ENCODE measurements around the gene ACSS2.
"Not testable (repeated sequence)": the region's sequence is repeated elsewhere in the genome, so short reads cannot be mapped to it uniquely, and the experiment has no call there.

Gene ACSS2

DNA sequence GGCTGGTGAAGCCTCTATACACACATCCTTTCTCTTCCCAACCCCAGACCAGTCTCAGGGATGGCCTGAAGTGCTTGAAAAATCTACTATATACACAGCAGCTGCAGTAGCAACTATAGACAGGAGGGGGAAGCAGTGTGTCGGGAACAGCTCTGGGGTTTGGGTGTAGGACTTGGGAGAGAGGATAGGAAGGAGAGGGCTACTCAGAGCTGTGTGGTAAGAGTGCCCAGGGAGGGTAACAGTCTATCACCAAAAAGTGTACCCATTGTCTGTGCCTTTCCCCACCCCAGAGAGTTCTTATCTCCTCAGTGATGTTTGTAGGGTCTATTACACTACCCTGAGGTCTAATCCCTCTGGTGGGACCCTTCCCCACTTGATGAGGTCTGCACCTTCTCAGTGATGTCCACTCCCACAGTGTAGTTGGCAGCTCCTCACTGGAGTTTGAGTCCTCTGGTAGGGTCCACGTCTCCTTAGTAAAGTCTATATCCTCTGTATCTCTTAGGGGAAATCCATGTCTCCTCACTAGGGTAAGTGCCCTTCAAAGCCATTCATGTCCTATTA is 2.2 kb upstream of the ACSS2 start:
- DNase-seq: peak; percentile 43

DNA sequence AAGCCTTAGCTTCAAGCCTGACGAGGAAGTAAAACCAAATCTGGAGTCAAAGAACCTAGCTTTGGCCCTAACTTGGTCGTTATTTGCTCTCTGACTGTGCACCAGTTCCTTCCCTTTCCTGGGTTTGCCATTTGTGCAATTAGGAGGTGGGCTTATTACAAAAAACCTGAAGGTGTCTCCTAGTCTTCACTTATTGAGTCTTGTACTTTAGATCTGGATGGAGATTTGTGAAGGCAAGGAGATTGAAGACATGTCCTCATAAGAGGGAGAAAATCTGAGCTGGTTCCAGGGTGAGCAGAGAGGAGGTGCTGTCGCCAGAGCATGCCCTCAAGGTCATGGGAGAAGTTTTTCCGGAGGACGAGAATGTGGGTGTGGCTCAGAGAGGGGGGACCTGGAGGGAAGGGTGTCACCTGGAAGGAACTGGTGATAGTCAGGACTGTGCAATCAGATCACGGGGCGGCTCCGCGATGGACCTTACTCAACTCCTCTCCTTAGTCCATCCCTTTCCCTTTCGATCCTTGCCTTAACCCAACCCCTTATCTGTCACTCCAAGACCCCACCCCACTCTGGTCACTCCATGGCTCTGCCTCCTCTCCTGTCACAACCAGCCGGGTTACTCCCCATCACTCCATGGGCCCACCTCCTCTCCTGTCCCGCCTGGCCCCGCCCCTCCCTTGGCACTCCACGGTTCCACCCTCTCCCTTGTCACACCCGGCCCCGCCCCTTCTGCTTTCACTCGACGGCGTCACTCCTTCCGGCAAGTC is 588 bp upstream of the ACSS2 start:
- DNase-seq: no peak

DNA sequence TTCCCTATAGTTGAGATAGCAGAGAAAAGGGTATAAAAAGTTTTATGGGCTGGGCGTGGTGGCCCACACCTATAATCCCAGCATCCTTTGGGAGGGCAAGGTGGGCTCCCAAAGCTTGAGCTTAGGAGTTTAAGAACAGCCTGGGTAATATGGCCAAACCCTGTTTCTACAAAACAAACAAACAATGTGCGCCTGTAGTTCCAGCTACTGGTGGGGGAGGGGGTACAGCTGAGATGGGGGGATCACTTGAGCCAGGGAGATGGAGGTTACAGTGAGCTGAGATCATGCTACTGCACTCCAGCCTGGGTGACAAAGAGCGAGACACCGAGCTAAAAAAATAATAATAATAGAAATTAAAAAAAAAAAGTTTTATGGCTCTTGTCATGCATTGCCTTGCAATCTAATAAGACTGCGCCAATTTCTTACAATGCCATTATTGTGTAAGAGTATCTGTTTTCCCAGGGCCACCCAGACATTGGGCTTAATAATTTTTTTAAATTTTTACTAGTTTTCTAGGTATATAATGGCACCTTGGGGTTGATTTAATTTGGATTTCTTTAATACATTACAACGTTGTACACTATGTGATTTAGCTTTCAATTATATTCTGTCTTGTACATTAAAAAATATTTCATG is 3.9 kb downstream of the ACSS2 start:
- no peak for DNase-seq

DNA sequence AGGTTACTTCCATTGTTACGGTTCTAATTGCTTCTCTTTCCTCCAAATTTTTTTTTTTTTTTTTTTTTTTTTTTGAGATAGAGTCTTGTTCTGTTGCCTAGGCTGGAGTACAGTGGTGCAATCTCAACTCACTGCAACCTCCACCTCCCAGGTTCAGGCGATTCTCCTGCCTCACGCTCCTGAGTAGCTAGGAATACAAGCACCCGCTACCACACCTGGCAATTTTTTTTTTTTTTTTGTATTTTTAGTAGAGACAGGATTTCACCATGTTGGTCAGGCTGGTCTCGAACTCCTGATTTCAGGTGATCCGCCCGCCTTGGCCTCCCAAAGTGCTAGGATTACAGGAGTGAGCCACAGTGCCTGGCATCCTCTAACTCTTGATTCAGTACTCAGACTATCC is 4.6 kb downstream of the ACSS2 start:
- DNase-seq: not testable (repeated sequence)

DNA sequence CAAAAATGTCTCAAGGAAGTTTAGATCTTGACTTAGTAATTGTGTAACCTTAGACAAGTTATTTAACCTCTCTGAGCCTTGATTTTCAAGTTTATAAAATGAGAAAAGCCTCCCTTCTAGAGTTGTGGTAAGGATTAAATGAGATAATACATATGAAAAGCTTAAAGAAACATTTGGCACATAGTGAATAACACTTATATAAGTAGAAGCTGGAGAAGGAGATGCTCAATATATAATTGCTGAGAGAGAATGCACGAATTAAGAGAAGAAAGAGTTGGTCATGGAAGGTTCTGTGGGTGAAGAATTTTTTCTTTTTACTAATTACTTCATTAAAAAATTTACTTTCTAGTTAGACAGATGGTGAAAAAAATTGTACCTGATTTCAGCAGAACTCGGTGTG is 5.3 kb downstream of the ACSS2 start:
- no peak for DNase-seq

DNA sequence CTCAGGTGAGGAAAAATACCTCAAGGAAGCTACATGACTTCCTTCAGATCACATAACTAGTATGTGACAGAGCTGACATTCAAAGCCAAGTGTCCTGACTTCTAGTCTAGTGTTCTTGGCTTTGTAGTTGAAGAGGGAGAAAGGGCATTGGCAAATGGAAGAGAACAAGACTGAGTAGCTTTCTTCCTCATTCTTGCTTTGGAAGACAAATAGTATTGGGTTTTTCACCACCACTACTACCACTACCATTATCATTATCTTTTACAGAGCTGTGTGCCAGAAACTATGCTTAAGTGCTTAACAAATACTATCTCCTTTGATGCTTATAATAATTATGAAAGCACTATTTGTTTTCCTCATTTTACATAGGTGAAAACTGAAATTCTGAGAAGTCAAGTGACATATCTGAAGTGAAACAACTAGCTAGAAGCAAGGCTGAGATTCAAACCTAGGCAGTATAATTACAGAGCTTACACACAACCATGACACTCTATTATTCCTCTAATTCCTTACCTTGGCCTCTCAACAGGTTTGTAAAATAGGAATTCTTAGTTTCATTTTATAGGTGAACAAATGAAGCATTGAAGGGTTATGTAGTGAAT is 6.8 kb downstream of the ACSS2 start:
- no peak for DNase-seq

DNA sequence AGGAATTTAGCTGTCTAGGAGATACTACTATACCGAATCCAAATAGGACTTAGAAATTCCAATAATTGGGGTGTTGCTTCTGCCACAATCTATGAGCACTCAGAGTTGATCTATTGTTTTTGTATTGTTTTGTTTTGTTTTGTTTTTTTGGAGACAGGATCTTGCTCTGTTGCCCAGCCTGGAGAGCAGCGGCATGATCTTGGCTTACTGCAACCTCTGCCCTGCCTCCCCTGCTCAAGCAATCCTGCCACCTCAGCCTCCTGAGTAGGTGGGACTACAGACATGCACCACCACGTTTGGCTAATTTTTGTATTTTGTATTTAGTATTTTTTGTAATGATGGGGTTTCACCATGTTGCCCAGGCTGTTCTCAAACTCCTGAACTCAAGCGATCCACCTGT is 7.4 kb downstream of the ACSS2 start:
- no peak for DNase-seq

DNA sequence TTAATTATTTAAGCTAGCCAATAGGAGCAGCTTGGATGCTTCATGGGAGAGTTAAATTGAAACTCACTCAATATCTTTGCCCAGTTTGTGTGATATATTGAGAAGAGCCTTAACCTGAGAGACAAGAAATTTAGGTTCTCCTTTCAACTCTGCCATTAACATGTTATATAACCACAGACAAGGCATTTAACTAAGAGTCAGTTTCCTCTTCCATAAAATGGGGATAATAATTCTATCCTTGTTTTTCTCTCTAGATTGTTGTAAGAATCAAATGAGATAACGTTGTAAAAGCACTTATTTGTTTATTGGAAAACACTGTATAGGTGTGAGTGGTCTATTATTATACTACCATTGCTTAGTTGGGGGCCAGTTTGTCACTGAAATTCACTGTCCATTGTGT is 7.8 kb downstream of the ACSS2 start:
- no peak for DNase-seq

DNA sequence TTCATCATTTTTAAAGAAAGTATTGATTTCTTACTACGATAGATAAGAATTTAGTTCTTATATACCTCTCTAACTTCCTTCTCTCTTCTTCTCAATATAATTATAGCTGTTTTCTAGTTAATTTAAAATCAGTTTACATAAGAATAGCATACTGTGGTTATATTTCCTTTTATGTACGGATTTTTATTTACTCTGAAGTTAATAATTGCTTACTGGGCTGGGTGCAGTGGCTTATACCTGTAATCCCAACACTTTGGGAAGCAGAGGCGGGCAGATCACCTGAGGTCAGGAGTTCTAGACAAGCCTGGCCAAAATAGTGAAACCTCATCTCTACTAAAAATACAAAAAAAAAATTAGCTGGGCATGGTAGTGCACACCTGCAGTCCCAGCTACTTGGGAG is 9.7 kb downstream of the ACSS2 start:
- DNase-seq: no peak

DNA sequence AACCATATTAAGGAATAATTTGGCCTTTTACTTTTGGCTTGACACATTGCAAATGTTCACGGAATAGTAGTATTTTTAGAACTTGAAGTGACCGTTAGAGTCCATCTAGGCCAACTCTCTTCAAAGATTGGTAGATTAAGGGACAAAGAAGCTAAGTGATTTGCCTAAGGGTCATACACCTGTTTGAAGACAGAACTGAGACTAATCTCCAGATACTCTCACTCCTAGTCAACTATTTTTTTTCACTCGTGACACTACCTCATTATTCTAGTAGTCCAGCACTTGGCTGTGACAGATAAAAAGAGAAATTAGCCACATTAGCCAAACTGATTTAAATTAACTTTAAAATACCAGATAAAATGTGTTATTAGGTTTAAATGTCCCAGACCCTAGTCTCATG is 10.6 kb downstream of the ACSS2 start:
- DNase-seq: no peak

DNA sequence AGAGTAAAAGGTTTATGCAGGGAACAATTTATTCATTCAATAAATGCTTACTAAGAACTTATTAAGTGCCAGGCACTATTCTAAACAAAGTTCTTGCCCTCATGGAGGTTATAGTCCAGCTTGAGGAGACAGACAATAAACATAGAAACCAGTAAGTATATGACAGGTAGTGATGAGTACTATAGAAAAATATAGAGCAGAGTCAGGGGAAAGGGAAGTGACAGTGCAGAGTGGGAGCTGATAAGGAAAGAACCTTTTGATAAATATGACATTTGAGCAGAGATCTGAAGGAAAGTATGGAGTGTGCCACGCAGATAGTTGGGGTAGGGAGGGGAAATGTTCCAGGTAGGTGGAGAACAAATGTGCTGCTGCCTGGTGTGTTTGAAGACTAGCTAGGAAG is 12.1 kb downstream of the ACSS2 start:
- no peak for DNase-seq

DNA sequence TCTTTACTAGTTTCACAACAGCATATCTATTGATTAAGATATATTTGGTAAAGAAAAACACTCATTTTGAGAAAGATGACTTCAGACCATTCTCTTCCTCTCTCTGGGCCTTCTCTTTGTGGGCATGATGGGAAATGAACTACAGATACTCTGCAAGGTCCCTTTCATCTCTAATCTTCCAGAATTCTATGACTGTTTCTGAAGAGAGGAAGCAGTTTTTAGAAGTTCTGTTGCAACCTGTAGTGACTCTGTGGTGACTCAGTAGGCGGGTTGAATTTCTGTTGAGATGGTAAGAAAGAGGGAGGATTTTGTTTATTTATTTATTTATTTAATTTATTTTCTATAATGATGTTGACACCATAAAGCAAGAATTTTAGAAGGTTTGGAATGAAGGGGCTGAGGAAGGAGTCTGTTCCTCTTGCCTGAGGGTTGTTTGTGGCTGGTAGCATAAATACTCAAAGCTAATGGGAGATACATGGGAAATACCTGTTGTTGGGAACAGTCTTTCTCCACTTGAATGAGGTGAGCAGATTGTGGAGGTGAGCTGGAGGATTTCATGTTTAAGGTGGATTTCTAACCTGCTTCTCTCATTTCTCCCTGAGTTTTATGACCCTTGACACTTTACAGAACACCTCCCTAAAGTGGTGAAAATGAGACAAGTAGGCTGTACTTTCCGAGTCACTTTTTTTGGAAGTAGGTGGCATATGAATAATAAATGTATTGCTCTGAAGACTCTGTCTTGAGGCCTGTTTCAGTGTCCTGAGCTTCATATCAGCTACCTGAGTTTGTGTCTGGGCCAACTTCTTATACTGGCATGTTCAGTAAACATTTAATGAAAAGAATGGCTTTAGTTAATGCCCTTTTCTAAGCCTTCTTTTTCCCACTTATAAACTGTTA is 15.0 kb downstream of the ACSS2 start:
- no peak for DNase-seq

DNA sequence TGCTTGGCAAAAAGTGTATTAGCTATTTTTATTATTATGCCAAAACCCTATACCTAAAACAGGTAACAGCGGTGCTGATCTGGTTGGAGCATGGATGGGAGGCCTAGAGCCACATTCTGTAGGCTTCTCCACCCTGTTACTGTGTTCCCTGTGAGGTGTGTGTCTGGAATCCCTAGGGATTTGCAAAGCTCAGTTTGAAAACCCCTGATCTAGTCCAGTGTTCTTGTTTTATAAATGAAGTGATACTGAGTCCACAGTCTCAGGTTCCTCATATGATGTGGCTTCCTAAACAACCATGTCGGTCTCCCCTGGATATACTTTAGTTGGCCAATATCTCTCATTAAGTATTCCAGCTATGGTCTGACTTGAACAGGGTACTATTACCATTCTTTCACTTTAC is 16.3 kb downstream of the ACSS2 start:
- DNase-seq: no peak

DNA sequence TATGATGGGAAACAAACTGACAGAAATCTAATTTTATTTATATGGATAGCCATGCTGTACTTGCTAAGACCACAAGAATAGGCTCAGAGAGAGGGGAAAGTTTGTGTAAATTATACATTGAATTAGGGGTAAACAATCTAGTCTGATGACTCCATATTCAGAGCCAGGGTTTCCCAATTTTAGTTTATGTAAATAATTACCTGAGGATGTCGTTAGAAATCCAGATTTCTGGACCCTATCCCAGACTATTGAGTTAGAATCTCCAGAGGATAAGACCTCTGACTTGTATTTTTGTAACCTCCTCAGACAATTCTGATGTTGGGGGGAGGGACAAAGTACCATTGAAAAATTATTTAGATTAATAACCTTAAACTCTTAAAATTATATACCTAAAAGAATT is 18.3 kb downstream of the ACSS2 start:
- DNase-seq: no peak

DNA sequence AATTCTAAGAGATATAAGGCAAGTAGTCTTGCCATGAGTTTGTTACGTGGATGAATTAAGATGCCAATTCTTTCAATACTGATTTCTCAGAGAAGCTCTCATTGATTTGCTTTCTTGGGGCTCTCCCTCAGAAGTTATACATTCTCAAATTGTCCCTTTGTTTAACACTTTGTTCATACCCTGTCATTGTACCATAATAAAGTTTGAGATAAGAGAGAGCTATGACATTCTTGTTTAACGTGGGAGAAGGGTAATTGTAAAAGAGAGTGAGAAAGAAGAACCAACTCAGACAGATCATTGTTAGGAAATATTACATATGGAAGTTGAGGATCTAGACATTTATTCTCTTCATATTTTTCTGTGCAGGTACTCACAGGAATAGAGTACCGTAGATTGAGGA is 19.1 kb downstream of the ACSS2 start:
- DNase-seq: no peak

DNA sequence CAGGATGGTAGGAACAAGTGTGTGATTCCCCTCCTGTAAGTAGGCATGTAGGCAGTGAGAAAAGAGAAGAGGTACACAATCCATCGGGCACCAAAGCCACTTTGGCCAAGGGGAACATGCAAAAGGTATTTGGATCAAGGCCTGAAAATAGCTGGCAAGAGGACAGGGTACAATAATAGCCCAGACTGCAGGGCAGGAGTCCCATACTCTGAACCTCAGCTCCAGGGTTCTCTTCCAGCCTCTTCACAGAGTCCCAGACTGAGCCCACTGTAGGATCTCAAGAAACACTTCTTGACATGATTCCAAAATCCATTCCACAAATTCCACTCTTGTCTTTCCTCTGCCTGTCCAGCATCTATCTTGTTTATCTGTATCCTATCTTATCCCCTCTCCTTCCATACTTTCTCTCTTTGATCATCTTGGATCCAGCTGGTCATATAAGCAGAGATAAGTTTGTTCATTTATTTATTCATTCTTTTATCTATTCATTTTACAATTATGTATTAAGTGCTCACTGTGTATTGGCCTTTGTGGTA is 19.7 kb downstream of the ACSS2 start:
- no peak for DNase-seq

DNA sequence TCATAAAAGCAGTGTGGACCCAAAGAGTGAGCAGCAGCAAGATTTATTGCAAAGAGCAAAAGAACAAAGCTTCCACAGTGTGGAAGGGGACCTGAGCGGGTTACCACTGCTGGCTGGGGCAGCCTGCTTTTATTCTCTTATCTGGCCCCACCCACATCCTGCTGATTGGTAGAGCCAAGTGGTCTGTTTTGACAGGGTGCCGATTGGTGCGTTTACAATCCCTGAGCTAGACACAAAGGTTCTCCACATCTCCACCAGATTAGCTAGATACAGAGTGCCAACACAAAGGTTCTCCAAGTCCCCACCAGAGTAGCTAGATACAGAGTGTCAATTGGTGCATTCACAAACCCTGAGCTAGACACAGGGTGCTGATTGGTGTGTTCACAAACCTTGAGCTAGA is 21.7 kb downstream of the ACSS2 start:
- not testable (repeated sequence) for DNase-seq

DNA sequence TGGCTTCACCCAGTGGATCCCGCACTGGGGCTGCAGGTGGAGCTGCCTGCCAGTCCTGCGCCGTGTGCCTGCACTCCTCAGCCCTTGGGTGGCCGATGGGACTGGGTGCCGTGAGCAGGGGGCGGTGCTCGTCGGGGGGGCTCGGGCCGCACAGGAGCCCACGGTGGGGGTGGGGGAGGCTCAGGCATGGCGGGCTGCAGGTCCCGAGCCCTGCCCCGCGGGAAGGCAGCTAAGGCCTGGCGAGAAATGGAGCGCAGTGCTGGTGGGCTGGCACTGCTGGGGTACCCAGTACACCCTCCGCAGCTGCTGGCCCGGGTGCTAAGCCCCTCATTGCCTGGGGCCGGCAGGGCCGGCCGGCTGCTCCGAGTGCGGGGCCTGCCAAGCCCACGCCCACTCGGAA is 22.3 kb downstream of the ACSS2 start:
- DNase-seq: not testable (repeated sequence)

DNA sequence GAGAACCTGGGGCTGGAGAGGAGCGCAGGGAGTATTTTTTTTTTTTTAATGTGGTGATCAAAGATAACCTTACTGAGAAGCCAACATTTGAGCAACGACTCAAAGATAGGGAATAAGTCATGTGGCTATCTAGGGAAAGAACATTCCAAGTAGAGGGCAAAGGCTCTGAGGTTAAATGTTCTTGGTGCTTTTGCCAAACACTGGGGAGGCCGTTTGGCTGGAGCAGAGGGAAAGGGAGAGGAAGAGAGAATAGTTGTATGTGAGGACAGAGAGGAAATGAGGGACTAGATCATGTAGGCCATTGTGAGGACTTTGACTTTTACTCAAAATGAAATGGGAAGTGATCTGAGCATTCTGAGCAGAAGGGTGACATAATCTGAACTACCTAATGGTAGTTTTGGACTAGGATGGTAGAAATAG is 27.8 kb downstream of the ACSS2 start:
- no peak for DNase-seq

DNA sequence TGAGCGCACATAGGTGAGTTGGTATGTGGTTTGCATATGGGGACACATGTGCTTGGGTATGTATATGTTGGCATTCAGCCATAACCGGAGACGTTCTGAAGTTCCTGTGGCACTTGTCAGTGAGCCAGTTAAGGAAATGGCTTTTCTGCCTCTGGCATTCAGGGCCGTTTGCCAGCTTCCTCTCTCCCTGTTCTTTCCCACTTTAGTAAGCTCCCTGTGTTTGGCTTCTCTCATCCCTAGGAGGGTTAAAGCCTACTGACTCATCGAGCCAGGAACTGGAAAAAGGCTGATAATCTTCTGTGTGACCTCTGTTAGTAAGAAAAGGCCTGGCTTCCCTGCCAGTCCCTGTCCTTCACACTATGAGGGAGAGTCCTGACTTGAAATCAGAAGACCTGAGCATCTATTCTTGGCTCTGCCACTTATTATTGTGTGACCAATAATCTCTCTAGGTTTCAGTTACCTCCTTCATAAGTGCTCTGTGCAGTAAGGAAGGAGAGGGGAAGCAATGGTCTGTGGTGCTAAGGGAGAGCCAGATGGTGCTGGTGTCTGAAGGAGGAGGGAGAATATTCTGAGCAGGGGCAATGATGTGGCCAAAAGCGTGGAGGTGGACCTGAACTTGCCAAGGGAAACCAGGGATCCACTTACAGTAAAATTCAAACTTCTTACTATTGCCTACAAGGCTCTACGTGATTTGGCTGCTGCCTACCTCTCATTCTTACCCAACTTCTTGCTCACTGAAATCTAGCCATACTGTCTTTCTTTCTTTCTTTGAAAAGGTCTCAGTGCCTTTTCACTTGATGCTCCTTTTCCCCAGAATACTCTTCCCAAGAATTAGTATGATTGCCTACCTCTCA is 31.4 kb downstream of the ACSS2 start:
- no peak for DNase-seq

DNA sequence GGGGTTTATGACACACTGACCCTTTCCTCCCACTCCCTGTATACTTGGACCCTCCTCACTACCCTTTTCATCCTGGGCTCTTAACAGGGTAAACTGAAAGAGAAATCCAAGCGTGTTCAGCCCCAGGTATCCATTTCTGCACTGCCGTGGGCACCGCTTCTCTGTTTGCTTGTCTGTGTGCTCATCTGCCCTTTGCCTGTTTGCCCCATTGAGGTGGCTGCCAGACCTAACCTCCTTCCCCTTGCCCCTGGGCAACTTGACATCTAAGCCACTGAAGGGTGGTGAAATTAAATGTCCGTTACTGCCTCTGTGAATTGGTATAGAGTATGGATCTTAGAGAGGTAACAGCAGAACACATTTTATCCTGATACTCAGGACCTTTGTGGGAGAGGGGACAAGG is 38.7 kb downstream of the ACSS2 start:
- no peak for DNase-seq

Data from activated T-cell treated with anti-CD3 and anti-CD28 coated beads, Interleukin-2, amount 50 U/mL, for 1 hour (primary cell).